Thoracic aorta (tissue), 2 donors: ENCODE measurements around the gene ABCG1. TPM values are rescaled to one million over a fixed set of nuclear protein-coding genes. Genes with fewer than 3 reads are reported as not detected.

Experiments used
- ATAC-seq: fragments of 150-250 bp; one replicate; pipeline ENCODE4 v1.8.0; 2017; ENCODE audit warnings: low read depth; ENCODE audit not compliant: insufficient number of reproducible peaks, low FRiP score
- DNase-seq: peaks from one replicate; pipeline ENCODE4 v3.0.0-alpha.2; 2020; ENCODE audit warnings: low spot score
- H3K27ac ChIP-seq, 2 donors: fragments of 200-600 bp; sonication (generic); 1 replicate in 1 of 2; 2 replicates in 1 of 2; pipeline ENCODE4 v1.5.1; 2016; ENCODE audit warnings: mild to moderate bottlenecking in 2 of 2, moderate library complexity in 2 of 2
- H3K27me3 ChIP-seq: fragments of 200-600 bp; sonication (generic); replicated peaks from 2 replicates; pipeline ENCODE4 v1.6.0; 2016; ENCODE audit warnings: mild to moderate bottlenecking; ENCODE audit not compliant: insufficient read depth
- H3K36me3 ChIP-seq: fragments of 200-600 bp; sonication (generic); one replicate; pipeline ENCODE4 v1.5.1; 2016
- H3K4me1 ChIP-seq, 2 donors: fragments of 200-600 bp; sonication (generic); 1 replicate in 1 of 2; 2 replicates in 1 of 2; pipeline versions ENCODE4 v1.5.1 to v1.6.0; 2016; ENCODE audit warnings: low read depth in 2 of 2, mild to moderate bottlenecking in 1 of 2; ENCODE audit not compliant: control insufficient read depth in 1 of 2
- H3K4me3 ChIP-seq: fragments of 200-600 bp; sonication (generic); 2 replicates; pipeline ENCODE4 v1.5.1; 2016; ENCODE audit warnings: mild to moderate bottlenecking
- H3K9me3 ChIP-seq: fragments of 200-600 bp; sonication (generic); 2 replicates; pipeline ENCODE4 v1.5.1; 2016
- CTCF ChIP-seq: fragments of 200-600 bp; sonication (generic); IDR thresholded peaks from one replicate; pipeline ENCODE4 v1.5.1; 2019; ENCODE audit warnings: antibody characterized with exemption
- total RNA-seq, 2 donors: library from RNA; depleted of rRNA; stranded (reverse); fragments of >200 nt; gene quantifications; one replicate each; pipeline versions ENCODE4 v1.1.0 to v1.2.3, GENCODE V29; 2016

The ABCG1 gene
- total RNA-seq, 2 donors from 2014 or later, result 15.6 to 20.6 TPM

DNA sequence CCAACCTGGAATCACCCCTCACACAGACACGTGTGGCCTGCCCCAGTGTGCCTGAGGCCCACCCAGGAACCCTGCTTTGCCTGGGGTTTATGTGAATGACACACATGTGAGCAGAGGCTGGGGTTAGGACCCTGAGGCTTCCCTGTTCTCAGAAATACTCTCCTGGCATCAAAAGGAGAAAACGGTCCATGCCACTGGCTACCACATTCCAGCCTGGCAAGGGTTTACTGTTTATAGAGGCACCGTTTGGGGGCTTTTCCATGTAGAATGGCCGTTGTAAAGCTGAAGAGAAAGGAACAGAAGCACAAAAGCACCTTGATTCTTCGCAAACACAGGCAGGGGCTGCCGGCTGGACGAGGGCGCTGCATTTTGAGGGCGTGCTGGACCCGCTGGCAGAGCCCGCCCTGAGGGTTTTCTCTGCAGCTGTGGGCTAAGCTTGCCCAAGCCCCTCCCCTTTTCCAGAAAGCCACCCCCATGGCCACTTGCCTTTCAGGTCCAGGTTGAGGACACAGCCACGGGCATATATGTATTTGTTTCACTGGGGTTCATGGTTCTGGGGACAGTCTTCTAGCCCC is 83.2 kb downstream of the ABCG1 start:
- H3K27me3 ChIP-seq, result no peaks in the 10 kb centered on the region
- H3K36me3 ChIP-seq, result no peaks in the 10 kb centered on the region
- no peak overlapping the region for H3K4me3 ChIP-seq
- H3K9me3 ChIP-seq, result no peaks in the 10 kb centered on the region
- no peak overlapping the region for H3K27ac ChIP-seq
- no peak for TF ChIP-seq CTCF
- DNase-seq (no peak), ATAC-seq (no peak)
- no peaks in the 10 kb centered on the region for H3K4me1 ChIP-seq

DNA sequence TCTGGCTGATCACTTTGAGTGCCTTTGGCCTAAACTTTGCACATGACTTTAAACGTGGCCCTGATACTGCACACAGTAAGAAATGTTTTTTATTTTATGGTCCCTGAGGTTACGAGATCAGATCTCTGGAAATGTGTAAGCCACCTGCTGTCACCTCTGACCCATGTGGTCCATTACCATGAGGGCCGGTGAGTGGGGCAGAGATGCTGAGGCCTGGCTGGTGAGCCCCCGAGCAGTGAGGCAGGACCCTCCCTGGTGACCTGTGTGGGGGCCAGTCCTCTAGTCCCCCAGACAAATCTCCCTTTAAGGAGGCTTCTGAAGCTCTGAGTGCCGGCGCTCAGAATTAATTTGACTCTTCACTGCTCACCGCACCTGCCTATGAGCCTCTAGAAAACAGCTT is 83.9 kb downstream of the ABCG1 start:
- ATAC-seq (no peak), DNase-seq (no peak)
- Histone ChIP-seq H3K27ac (no peak overlapping the region), H3K4me1 (no peaks in the 10 kb centered on the region), H3K36me3 (no peaks in the 10 kb centered on the region), H3K9me3 (no peaks in the 10 kb centered on the region), H3K4me3 (no peak overlapping the region), H3K27me3 (no peaks in the 10 kb centered on the region)
- TF ChIP-seq CTCF, result no peak

DNA sequence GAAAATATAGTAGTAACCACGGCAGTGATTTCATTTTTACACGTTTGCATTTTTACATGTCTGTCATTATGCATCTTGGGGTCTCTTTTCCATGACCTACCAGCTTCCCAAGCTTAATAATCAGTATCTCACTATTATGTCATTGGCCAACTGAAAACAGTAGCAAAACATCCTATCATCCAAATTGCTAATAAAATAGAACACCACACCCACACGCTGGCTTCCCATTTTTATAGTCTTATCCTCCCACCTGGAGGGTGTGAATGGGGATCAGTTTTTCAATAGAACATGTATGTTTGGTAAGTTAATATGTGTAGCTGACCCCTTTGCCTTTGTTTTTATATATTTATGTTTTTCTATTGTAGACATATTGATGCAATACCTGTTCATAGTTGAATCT is 84.5 kb downstream of the ABCG1 start:
- DNase-seq (no peak), ATAC-seq (no peak)
- TF ChIP-seq CTCF, result no peak
- Histone ChIP-seq H3K27me3 (no peaks in the 10 kb centered on the region), H3K4me1 (no peaks in the 10 kb centered on the region), H3K4me3 (no peak overlapping the region), H3K9me3 (no peaks in the 10 kb centered on the region), H3K36me3 (no peaks in the 10 kb centered on the region), H3K27ac (no peak overlapping the region)

- ATAC-seq, result no peak
- no peaks in the 10 kb centered on the region for H3K27me3 ChIP-seq
- DNase-seq, result no peak
Measured at GRCh38 chr21:42304556-42305454, 85.9 kb downstream of the ABCG1 start.

More at GRCh38 chr21:42304556-42305454, 85.9 kb downstream of the ABCG1 start:
- no peaks in the 10 kb centered on the region for H3K9me3 ChIP-seq
- no peaks in the 10 kb centered on the region for H3K36me3 ChIP-seq
- H3K27ac ChIP-seq, result no peak overlapping the region
- no peak for TF ChIP-seq CTCF
- no peaks in the 10 kb centered on the region for H3K4me1 ChIP-seq
- H3K4me3 ChIP-seq, result no peak overlapping the region
